SH-SY5Y (cell line): Measurements from ENCODE around the gene CMTM4.

Source experiments
- GATA2 ChIP-seq: IDR thresholded peaks from 2 replicates; pipeline ENCODE4 v1.6.1; 2011; ENCODE audit warnings: mild to moderate bottlenecking, low read depth, low read length
- GATA3 ChIP-seq: IDR thresholded peaks from 2 replicates; pipeline ENCODE4 v1.6.1; 2011; ENCODE audit warnings: low read depth, mild to moderate bottlenecking, low read length, moderate library complexity

DNA sequence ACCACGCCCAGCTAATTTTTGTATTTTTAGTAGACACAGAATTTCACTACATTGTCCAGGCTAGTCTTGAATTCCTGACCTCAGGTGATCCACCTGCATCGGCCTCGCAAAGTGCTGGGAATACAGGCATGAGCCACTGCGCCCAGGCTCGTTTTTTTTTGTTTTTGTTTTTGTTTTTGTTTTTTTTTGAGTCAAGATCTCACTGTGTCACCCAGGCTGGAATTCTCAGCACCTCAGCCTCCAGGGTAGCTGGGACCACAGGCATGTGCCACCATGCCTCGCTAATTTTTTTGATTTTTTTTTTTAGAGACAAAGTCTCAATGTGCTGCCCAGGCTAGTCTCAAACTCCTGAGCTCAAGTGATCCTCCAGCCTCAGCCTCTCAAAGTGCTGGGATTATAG is 17.5 kb upstream of the CMTM4 start:
- TF ChIP-seq GATA2 = no peak
- TF ChIP-seq GATA3 = no peak
